ENCODE results near the gene SCN4B. TPM values are rescaled to one million over a fixed set of nuclear protein-coding genes. Genes with fewer than 3 reads are reported as not detected.

The SCN4B gene
- total RNA-seq, 1 experiment from 2014 or later, result not detected

- no peak overlapping the region for H3K4me3 Mint-ChIP-seq (ENCODE audit: low read depth, unreplicated experiment)
- intact Hi-C loops (cut with micrococcal nuclease; ENCODE audit: unreplicated experiment), result no loop called here
- DNase-seq, result no peak
- H3K9me3 Mint-ChIP-seq (ENCODE audit: low read depth, unreplicated experiment), result no peaks in the 10 kb centered on the region
- TF ChIP-seq CTCF (IDR thresholded peaks at IDR 0.05; ENCODE audit: unreplicated experiment), result no peak
- BruUV-seq (replicated peaks), result no TSS peak
- no peaks in the 10 kb centered on the region for H3K36me3 Mint-ChIP-seq (ENCODE audit: insufficient read depth, unreplicated experiment)
- H3K27ac Mint-ChIP-seq (ENCODE audit: unreplicated experiment), result no peak overlapping the region
- peaks cover 71% of the 10 kb centered on the region for H3K27me3 Mint-ChIP-seq (ENCODE audit: unreplicated experiment)
- CTCF ChIA-PET, result no interaction called here
- H3K4me1 Mint-ChIP-seq (ENCODE audit: low read depth, unreplicated experiment), result no peaks in the 10 kb centered on the region
Observed at GRCh38 chr11:118136801-118137200, 15.8 kb downstream of the SCN4B start.

DNA sequence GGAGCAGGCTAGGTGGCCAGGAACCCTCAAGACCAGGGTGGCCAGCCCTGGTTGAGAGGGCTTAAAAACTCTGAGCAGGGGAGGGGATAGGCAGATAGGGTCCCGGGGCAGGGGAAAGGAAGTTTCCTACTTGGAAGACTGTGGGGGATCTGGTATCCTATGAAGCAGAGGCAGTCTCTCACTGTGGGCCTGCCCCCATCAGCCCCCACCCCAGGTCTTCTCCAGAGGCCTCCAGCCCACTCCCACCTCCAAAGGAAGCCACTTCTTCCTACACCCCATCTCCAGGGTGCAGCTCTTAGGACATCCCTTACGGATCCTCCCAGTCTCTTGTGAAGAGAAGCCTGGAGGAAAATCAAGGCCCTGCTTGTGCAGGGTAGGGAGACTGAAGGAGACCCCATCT, 16.3 kb downstream of the SCN4B start:
- CTCF ChIA-PET, result no interaction called here
- H3K27ac Mint-ChIP-seq (ENCODE audit: unreplicated experiment), result no peak overlapping the region
- intact Hi-C loops (cut with micrococcal nuclease; ENCODE audit: unreplicated experiment), result no loop called here
- H3K36me3 Mint-ChIP-seq (ENCODE audit: insufficient read depth, unreplicated experiment), result no peaks in the 10 kb centered on the region
- peaks cover 2% of the 10 kb centered on the region for H3K4me1 Mint-ChIP-seq (ENCODE audit: low read depth, unreplicated experiment)
- TF ChIP-seq CTCF (IDR thresholded peaks at IDR 0.05; ENCODE audit: unreplicated experiment), result no peak
- peaks cover 66% of the 10 kb centered on the region for H3K27me3 Mint-ChIP-seq (ENCODE audit: unreplicated experiment)
- BruUV-seq (replicated peaks), result no TSS peak
- no peaks in the 10 kb centered on the region for H3K9me3 Mint-ChIP-seq (ENCODE audit: low read depth, unreplicated experiment)
- no peak overlapping the region for H3K4me3 Mint-ChIP-seq (ENCODE audit: low read depth, unreplicated experiment)
- DNase-seq, result no peak

GRCh38 chr11:118135796-118136165, 16.8 kb downstream of the SCN4B start:
- Mint-ChIP-seq H3K9me3 (ENCODE audit: low read depth, unreplicated experiment) (no peaks in the 10 kb centered on the region), H3K4me3 (ENCODE audit: low read depth, unreplicated experiment) (no peak overlapping the region), H3K4me1 (ENCODE audit: low read depth, unreplicated experiment) (peaks cover 8% of the 10 kb centered on the region), H3K27me3 (ENCODE audit: unreplicated experiment) (peaks cover 61% of the 10 kb centered on the region), H3K27ac (ENCODE audit: unreplicated experiment) (no peak overlapping the region), H3K36me3 (ENCODE audit: insufficient read depth, unreplicated experiment) (no peaks in the 10 kb centered on the region)
- no peak for DNase-seq
- no peak for TF ChIP-seq CTCF (IDR thresholded peaks at IDR 0.05; ENCODE audit: unreplicated experiment)
- intact Hi-C loops (cut with micrococcal nuclease; ENCODE audit: unreplicated experiment), result no loop called here
- BruUV-seq (replicated peaks), result no TSS peak
- CTCF ChIA-PET, result no interaction called here

- H3K4me3 Mint-ChIP-seq (ENCODE audit: low read depth, unreplicated experiment), result no peak overlapping the region
- TF ChIP-seq CTCF (IDR thresholded peaks at IDR 0.05; ENCODE audit: unreplicated experiment), result no peak
- no TSS peak for BruUV-seq (replicated peaks)
- no peak overlapping the region for H3K27ac Mint-ChIP-seq (ENCODE audit: unreplicated experiment)
- H3K9me3 Mint-ChIP-seq (ENCODE audit: low read depth, unreplicated experiment), result no peaks in the 10 kb centered on the region
- H3K27me3 Mint-ChIP-seq (ENCODE audit: unreplicated experiment), result peaks cover 55% of the 10 kb centered on the region
- no peak for DNase-seq
- intact Hi-C loops (cut with micrococcal nuclease; ENCODE audit: unreplicated experiment), result no loop called here
- CTCF ChIA-PET, result no interaction called here
- no peaks in the 10 kb centered on the region for H3K36me3 Mint-ChIP-seq (ENCODE audit: insufficient read depth, unreplicated experiment)
- H3K4me1 Mint-ChIP-seq (ENCODE audit: low read depth, unreplicated experiment), result peaks cover 8% of the 10 kb centered on the region
Observed at GRCh38 chr11:118135051-118135795, 17.4 kb downstream of the SCN4B start.

Measured in Calu3 (cell line).